HFFc6 (cell line): Measurements from ENCODE around the gene IL1RN. TPM values are rescaled to one million over a fixed set of nuclear protein-coding genes. Genes with fewer than 3 reads are reported as not detected.

Experiments used
- DNase-seq: peaks from one replicate; pipeline ENCODE4 v3.0.0-alpha.2; 2018
- H3K27ac Mint-ChIP-seq: 2 replicates; pipeline ENCODE4 v1.8.0; 2020; ENCODE audit warnings: mild to moderate bottlenecking, mixed read lengths
- H3K27me3 Mint-ChIP-seq: 2 replicates; pipeline ENCODE4 v1.8.0; 2021; ENCODE audit warnings: mild to moderate bottlenecking, moderate library complexity, mixed read lengths; ENCODE audit not compliant: insufficient read depth
- H3K36me3 Mint-ChIP-seq: 2 replicates; pipeline ENCODE4 v1.8.0; 2021; ENCODE audit warnings: low read depth, mixed read lengths
- H3K4me1 Mint-ChIP-seq: 2 replicates; pipeline ENCODE4 v1.8.0; 2020; ENCODE audit warnings: low read depth, mixed read lengths
- H3K4me3 Mint-ChIP-seq: 2 replicates; pipeline ENCODE4 v1.8.0; 2020; ENCODE audit warnings: mild to moderate bottlenecking, moderate library complexity, mixed read lengths
- H3K9me3 Mint-ChIP-seq: 2 replicates; pipeline ENCODE4 v1.8.0; 2020; ENCODE audit warnings: mild to moderate bottlenecking, mixed read lengths
- CTCF ChIP-seq: fragments of 200-600 bp; sonication (generic); IDR thresholded peaks from 2 replicates; pipeline ENCODE4 v1.5.0; 2021; ENCODE audit warnings: antibody characterized with exemption, mild to moderate bottlenecking
- total RNA-seq, 6 experiments: library from RNA; stranded (reverse); fragmentation: NEBNext Ultra II Directional; extraction: Animal tissue kit (Norgen Biotek cat#: 25700); gene quantifications; 2 replicates in 1 of 6; 3 replicates in 5 of 6; pipeline ENCODE4 v1.2.3, GENCODE V29; 2021

IL1RN gene
- total RNA-seq, 6 experiments from 2014 or later = not detected

- H3K27me3 Mint-ChIP-seq = peaks cover 14% of the 10 kb centered on the region
- TF ChIP-seq CTCF = peak; percentile 90
- no peak for DNase-seq
- no peaks in the 10 kb centered on the region for H3K9me3 Mint-ChIP-seq
- H3K27ac Mint-ChIP-seq = no peak overlapping the region
- peaks cover 7% of the 10 kb centered on the region; the same call in 1 of the 2 replicates for H3K4me1 Mint-ChIP-seq
- no peak overlapping the region for H3K4me3 Mint-ChIP-seq
- no peaks in the 10 kb centered on the region for H3K36me3 Mint-ChIP-seq
These were observed 9.7 kb downstream of the IL1RN start for GRCh38 chr2:113136828-113137775.

GRCh38 chr2:113137827-113138226 lies 10.4 kb downstream of the IL1RN start:
- Mint-ChIP-seq H3K36me3 (no peaks in the 10 kb centered on the region), H3K27ac (no peak overlapping the region), H3K27me3 (peaks cover 14% of the 10 kb centered on the region), H3K9me3 (no peaks in the 10 kb centered on the region), H3K4me1 (peaks cover 7% of the 10 kb centered on the region; the same call in 1 of the 2 replicates), H3K4me3 (no peak overlapping the region)
- DNase-seq = no peak
- TF ChIP-seq CTCF = no peak

- Mint-ChIP-seq H3K4me3 (no peak overlapping the region), H3K9me3 (no peaks in the 10 kb centered on the region), H3K4me1 (peaks cover 3% of the 10 kb centered on the region; the same call in 1 of the 2 replicates), H3K27me3 (peaks cover 14% of the 10 kb centered on the region), H3K36me3 (no peaks in the 10 kb centered on the region), H3K27ac (no peak overlapping the region)
- peak; percentile 95 for TF ChIP-seq CTCF
- peak; percentile 65 for DNase-seq
These were observed 11.3 kb downstream of the IL1RN start for GRCh38 chr2:113138428-113139322.

- H3K36me3 Mint-ChIP-seq = no peaks in the 10 kb centered on the region
These were observed 14.1 kb downstream of the IL1RN start for GRCh38 chr2:113141451-113141850.

More at GRCh38 chr2:113141451-113141850, 14.1 kb downstream of the IL1RN start:
- Mint-ChIP-seq H3K9me3 (peaks cover 3% of the 10 kb centered on the region; the same call in 1 of the 2 replicates), H3K4me1 (no peaks in the 10 kb centered on the region), H3K27me3 (peaks cover 14% of the 10 kb centered on the region), H3K4me3 (no peak overlapping the region), H3K27ac (no peak overlapping the region)
- no peak for TF ChIP-seq CTCF
- no peak for DNase-seq
